PC-9 (cell line): Measurements from ENCODE around the gene TCEANC. TPM values are rescaled to one million over a fixed set of nuclear protein-coding genes. Genes with fewer than 3 reads are reported as not detected.

Source experiments
- BruUV-seq: library from RNA; stranded (reverse); fragments of 400-500 nt; replicated peaks from 2 replicates; lab custom pipeline; 2021; lab: Mats Ljungman, UMichigan
- CTCF ChIA-PET: fragments of 300-600 bp; sonication (Branson Sonifier 250); formaldehyde crosslinking; loops from one replicate; lab custom pipeline; 2022; ENCODE audit warnings: antibody characterized with exemption; lab: Charles Lee
- POLR2A ChIA-PET: fragments of 300-600 bp; sonication (Branson Sonifier 250); formaldehyde crosslinking; loops from one replicate; lab custom pipeline; 2022; ENCODE audit warnings: antibody characterized with exemption; ENCODE audit not compliant: unreplicated experiment; lab: Charles Lee
- DNase-seq, 2 experiments: peaks; one replicate each; pipeline versions ENCODE4 v3.0.0 to v3.0.0-alpha.2; 2015 to 2022; ENCODE audit warnings: mixed read lengths in 1 of 2
- H2AFZ ChIP-seq: fragments of 200-600 bp; sonication (generic); 2 replicates; pipeline ENCODE4 v1.8.1; 2017; ENCODE audit warnings: antibody characterized with exemption
- H3F3A ChIP-seq: fragments of 200-600 bp; sonication (generic); 2 replicates; pipeline ENCODE4 v1.8.1; 2017; ENCODE audit warnings: antibody characterized with exemption, mild to moderate bottlenecking, low read depth; ENCODE audit not compliant: insufficient read depth
- H3K27ac ChIP-seq: fragments of 200-600 bp; sonication (generic); 2 replicates; pipeline ENCODE4 v1.6.1; 2016; ENCODE audit warnings: mixed run types
- H3K27me3 ChIP-seq: fragments of 200-600 bp; sonication (generic); 2 replicates; pipeline ENCODE4 v1.6.1; 2016; ENCODE audit warnings: low read depth, mixed run types; ENCODE audit not compliant: insufficient read depth
- H3K36me3 ChIP-seq: fragments of 200-600 bp; sonication (generic); 2 replicates; pipeline ENCODE4 v1.6.1; 2016; ENCODE audit warnings: low read depth, mixed run types
- H3K4me1 ChIP-seq: fragments of 200-600 bp; sonication (generic); replicated peaks from 2 replicates; pipeline ENCODE4 v1.6.1; 2016; ENCODE audit warnings: mixed run types; ENCODE audit not compliant: insufficient read depth
- H3K4me2 ChIP-seq: fragments of 200-600 bp; sonication (generic); 2 replicates; pipeline ENCODE4 v1.6.1; 2017; ENCODE audit warnings: mixed run types
- H3K4me3 ChIP-seq: fragments of 200-600 bp; sonication (generic); 2 replicates; pipeline ENCODE4 v1.6.1; 2016; ENCODE audit warnings: mixed run types
- H3K79me2 ChIP-seq: fragments of 200-600 bp; sonication (generic); 2 replicates; pipeline ENCODE4 v1.6.1; 2017; ENCODE audit warnings: low read depth, mixed run types
- H3K9me2 ChIP-seq: fragments of 200-600 bp; sonication (generic); 2 replicates; pipeline ENCODE4 v1.8.1; 2017; ENCODE audit warnings: mild to moderate bottlenecking; ENCODE audit not compliant: insufficient read depth
- H3K9me3 ChIP-seq: fragments of 200-600 bp; sonication (generic); 2 replicates; pipeline ENCODE4 v1.8.1; 2016; ENCODE audit warnings: low read depth; ENCODE audit not compliant: insufficient read depth
- H4K20me1 ChIP-seq: fragments of 200-600 bp; sonication (generic); 2 replicates; pipeline ENCODE4 v1.8.1; 2017; ENCODE audit not compliant: insufficient read depth
- EZH2 ChIP-seq: fragments of 200-600 bp; sonication (generic); IDR thresholded peaks from 2 replicates; pipeline ENCODE4 v1.8.0; 2017; ENCODE audit warnings: antibody characterized with exemption, low read depth
- intact Hi-C: fragments of 100-400 bp; cut with micrococcal nuclease; formaldehyde crosslinking; loops from one replicate; pipeline ENCODE4 v1.10.0; 2022; ENCODE audit not compliant: unreplicated experiment
- total RNA-seq: library from RNA; stranded (reverse); gene quantifications from 2 replicates; pipeline ENCODE4 v1.2.3, GENCODE V29; 2021
- TF ChIP-seq, protein P1 (sequence below): fragments of 200-600 bp; sonication (generic); conservative IDR thresholded peaks from 2 replicates; pipeline ENCODE4 v1.6.1; 2017; ENCODE audit warnings: mixed run types, antibody characterized with exemption, mild to moderate bottlenecking, moderate library complexity

Gene TCEANC
- total RNA-seq, 1 experiment from 2014 or later = 0.96 TPM

DNA sequence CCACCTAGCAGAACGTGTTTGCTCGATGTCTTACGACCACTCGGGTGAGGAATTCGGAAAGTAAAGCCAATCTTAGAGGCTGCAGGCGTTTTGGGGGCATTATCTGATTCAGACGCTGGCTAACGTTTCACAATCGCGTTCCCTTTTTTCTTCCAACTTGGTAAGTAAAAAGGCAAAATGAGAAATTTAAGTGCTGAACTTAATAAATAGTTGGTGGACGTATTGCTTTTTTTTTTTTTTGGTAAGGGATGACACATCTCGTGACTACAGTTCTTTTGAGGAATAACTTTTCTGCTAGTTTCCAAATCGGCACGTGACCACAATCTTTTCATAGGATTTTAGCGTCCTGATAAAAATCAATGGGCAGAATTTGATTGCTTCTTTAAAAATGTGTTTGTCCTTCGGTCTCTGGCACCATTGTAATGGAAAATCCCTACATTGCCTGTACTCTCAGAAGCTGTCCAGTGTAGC lies 36.8 kb downstream of the TCEANC start:
- ChIA-PET CTCF (no interaction called here), POLR2A (no interaction called here)
- Histone ChIP-seq H3K9me2 (no peaks in the 10 kb centered on the region), H3F3A (peaks cover 35% of the 10 kb centered on the region; the same call in 1 of the 2 replicates), H3K9me3 (no peaks in the 10 kb centered on the region), H4K20me1 (0 out of 2 replicates have a peak, but pooled peaks cover under 1% of the 10 kb centered on the region), H3K4me3 (peak overlapping the region; percentile 63), H2AFZ (peak overlapping the region; percentile 60; the same call in 1 of the 2 replicates), H3K27me3 (no peaks in the 10 kb centered on the region), H3K4me1 (peaks cover 55% of the 10 kb centered on the region), H3K27ac (peak overlapping the region; percentile 82), H3K36me3 (no peaks in the 10 kb centered on the region), H3K79me2 (peaks cover 55% of the 10 kb centered on the region), H3K4me2 (peak overlapping the region; percentile 96)
- intact Hi-C loops = loop anchor here (1.0 kb wide), 1 partner anchor 20 kb away; no protein-coding TSS in a partner anchor
- no peak for DNase-seq
- no peak for TF ChIP-seq EZH2
- BruUV-seq = TSS peak; percentile 55

DNA sequence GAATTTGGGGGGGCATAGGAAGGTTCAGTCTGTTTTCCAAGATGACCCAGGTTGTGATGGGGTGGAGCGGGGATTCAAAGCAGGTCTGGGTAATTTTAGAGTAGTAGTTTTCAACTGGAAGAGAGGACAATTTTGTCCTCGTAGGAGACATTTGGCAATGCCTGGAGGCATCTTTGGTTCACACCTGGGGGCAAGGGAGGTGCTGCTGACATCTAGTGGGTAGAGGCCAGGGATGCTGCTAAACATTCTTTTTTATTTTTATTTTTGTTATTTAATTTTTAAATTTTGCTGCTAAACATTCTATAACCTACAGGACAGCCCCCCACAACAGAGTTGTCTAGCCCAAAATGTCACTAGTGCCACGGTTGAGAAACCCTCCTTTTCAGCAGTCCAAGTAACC lies 37.9 kb downstream of the TCEANC start:
- intact Hi-C loops = loop anchor here (1.0 kb wide), 1 partner anchor 33 kb away; no protein-coding TSS in a partner anchor
- H3K9me2 ChIP-seq = no peaks in the 10 kb centered on the region
- peaks cover 65% of the 10 kb centered on the region for H3K79me2 ChIP-seq
- peak overlapping the region; percentile 63 for H3K4me3 ChIP-seq
- peak overlapping the region; percentile 82 for H3K27ac ChIP-seq
- peak overlapping the region; percentile 96 for H3K4me2 ChIP-seq
- POLR2A ChIA-PET = no interaction called here
- H3K27me3 ChIP-seq = no peaks in the 10 kb centered on the region
- no peak for TF ChIP-seq EZH2
- TF ChIP-seq, protein P1, sequence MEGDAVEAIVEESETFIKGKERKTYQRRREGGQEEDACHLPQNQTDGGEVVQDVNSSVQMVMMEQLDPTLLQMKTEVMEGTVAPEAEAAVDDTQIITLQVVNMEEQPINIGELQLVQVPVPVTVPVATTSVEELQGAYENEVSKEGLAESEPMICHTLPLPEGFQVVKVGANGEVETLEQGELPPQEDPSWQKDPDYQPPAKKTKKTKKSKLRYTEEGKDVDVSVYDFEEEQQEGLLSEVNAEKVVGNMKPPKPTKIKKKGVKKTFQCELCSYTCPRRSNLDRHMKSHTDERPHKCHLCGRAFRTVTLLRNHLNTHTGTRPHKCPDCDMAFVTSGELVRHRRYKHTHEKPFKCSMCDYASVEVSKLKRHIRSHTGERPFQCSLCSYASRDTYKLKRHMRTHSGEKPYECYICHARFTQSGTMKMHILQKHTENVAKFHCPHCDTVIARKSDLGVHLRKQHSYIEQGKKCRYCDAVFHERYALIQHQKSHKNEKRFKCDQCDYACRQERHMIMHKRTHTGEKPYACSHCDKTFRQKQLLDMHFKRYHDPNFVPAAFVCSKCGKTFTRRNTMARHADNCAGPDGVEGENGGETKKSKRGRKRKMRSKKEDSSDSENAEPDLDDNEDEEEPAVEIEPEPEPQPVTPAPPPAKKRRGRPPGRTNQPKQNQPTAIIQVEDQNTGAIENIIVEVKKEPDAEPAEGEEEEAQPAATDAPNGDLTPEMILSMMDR = peak; percentile 52; the same call in 1 of the 2 replicates
- no peaks in the 10 kb centered on the region for H3K9me3 ChIP-seq
- H3K4me1 ChIP-seq = peaks cover 51% of the 10 kb centered on the region
- H4K20me1 ChIP-seq = peaks cover 7% of the 10 kb centered on the region; the same call in 1 of the 2 replicates
- H3F3A ChIP-seq = peaks cover 30% of the 10 kb centered on the region; the same call in 1 of the 2 replicates
- CTCF ChIA-PET = interaction anchor here (0.6 kb wide), 1 partner anchor 10 kb away, joined by 5 read pairs; no protein-coding TSS in a partner anchor
- H2AFZ ChIP-seq = no peak overlapping the region
- no TSS peak for BruUV-seq
- no peak for DNase-seq
- peaks cover 6% of the 10 kb centered on the region; the same call in 1 of the 2 replicates for H3K36me3 ChIP-seq

DNA sequence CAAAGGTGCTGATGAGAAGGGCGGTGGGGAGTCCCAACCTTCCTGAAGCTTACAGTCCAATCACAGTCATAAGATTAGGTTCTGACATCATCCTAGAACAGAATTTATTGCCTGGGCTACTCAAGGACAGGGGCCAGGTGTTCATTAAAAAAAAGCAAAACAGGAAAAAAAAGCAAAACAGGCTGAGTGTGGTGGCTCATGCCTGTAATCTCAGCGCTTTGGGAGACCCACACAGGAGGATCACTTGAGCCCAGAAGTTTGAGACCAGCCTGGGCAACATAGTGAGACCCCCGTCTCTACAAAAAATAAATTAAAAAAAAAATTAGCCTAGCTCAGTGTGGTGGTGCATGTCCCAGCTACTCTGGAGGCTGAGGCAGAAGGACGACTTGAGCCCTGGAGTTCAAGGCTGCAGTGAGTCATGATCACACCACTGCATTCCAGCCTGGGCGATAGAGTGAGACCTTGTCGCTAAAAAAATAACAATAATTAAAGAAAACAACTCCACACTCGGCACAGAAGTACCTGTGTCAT lies 39.0 kb downstream of the TCEANC start:
- Histone ChIP-seq H3K4me2 (peak overlapping the region; percentile 96), H3K4me3 (no peak overlapping the region; the same call in 1 of the 2 replicates), H3K9me2 (no peaks in the 10 kb centered on the region), H2AFZ (no peak overlapping the region), H3K9me3 (no peaks in the 10 kb centered on the region), H3F3A (peaks cover 30% of the 10 kb centered on the region; the same call in 1 of the 2 replicates), H3K36me3 (peaks cover 6% of the 10 kb centered on the region; the same call in 1 of the 2 replicates), H3K27me3 (no peaks in the 10 kb centered on the region), H3K79me2 (peaks cover 76% of the 10 kb centered on the region), H3K4me1 (peaks cover 50% of the 10 kb centered on the region), H4K20me1 (peaks cover 7% of the 10 kb centered on the region; the same call in 1 of the 2 replicates), H3K27ac (peak overlapping the region; percentile 90)
- TF ChIP-seq, protein P1 = no peak
- TF ChIP-seq EZH2 = no peak
- ChIA-PET CTCF (interaction anchor here (0.6 kb wide), 2 partner anchors 153 to 186 kb away, joined by 3 to 5 read pairs; no protein-coding TSS in a partner anchor), POLR2A (no interaction called here)
- no peak for DNase-seq
- no TSS peak for BruUV-seq
- intact Hi-C loops = loop anchor here (1.0 to 2.0 kb wide), 2 partner anchors 34 to 43 kb away; partner anchors contain the start of genes OFD1 and TRAPPC2
